Right renal pelvis (tissue), 4 donors: ENCODE data around the gene BLTP3A. TPM values are rescaled to one million over a fixed set of nuclear protein-coding genes. Genes with fewer than 3 reads are reported as not detected.
"Not testable (repeated sequence)": the region's sequence is repeated elsewhere in the genome, so short reads cannot be mapped to it uniquely, and the experiment has no call there.

Experiments used
- DNase-seq, 4 donors: peaks; one replicate each; pipeline ENCODE4 v3.0.0-alpha.2; 2013; ENCODE audit warnings: low read depth in 4 of 4, low spot score in 3 of 4, missing footprints in 1 of 4
- polyA plus RNA-seq, 4 donors: library from polyadenylated mRNA; unstranded; fragments of 120-200 nt; gene quantifications; one replicate each; pipeline ENCODE4 v1.2.1, GENCODE V29; 2013; ENCODE audit not compliant: insufficient read length in 4 of 4

The BLTP3A gene
- polyA plus RNA-seq, 4 donors = 13.5 to 15.4 (median 14.2) TPM

DNA sequence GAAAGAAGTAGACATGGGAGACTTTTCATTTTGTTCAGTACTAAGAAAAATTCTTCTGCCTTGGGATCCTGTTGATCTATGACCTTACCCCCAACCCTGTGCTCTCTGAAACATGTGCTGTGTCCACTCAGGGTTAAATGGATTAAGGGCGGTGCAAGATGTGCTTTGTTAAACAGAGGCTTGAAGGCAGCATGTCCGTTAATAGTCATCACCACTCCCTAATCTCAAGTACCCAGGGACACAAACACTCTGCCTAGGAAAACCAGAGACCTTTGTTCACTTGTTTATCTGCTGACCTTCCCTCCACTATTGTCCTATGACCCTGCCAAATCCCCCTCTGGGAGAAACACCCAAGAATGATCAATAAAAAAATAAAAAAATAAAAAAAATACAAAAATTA lies 4.7 kb upstream of the BLTP3A start:
- not testable (repeated sequence) for DNase-seq

DNA sequence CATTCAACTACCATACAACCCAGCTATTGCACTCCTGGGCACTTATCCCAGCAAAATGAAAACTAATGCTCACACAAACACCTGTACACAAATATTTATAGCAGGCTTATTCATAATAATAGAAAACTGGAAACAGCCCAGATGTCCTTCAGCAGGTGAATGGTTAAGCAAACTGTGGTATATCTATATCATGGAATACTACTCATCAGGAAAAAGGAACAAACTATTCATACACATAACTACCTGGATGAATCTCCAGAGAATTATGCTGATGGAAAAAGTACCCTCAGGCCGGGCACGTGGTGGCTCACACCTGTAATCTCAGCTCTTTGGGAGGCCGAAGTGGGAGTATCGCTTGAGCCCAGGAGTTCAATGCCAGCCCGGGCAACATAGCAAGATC lies 3.8 kb upstream of the BLTP3A start:
- no peak for DNase-seq

DNA sequence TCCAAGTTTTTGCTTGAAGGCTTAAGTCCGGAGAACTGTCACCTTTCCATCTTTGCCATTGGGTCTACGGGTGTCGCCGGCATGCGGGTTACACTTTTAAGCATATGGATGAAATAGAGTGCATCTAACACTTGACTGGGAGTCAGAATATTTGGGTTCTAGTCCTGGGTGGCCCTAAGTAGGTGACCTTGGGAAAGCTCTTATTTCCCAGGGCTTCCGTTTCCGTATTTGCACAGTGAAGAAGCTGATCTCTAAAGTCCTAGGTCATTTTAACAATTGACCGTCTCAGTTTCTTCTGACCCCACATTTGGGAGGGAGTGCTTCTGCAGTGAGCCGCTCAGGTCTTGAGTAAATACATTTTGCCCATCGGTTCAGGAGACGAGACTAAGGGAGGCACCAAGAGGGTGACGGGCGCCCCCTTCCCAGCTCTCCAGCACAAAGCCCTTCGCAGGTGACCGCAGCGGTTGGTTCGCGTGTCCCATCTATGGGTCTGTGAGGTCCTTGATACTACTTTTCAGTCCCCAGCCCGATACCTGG lies 651 bp upstream of the BLTP3A start:
- DNase-seq = peak in 2 of 4 donors; percentile 22 to 44

DNA sequence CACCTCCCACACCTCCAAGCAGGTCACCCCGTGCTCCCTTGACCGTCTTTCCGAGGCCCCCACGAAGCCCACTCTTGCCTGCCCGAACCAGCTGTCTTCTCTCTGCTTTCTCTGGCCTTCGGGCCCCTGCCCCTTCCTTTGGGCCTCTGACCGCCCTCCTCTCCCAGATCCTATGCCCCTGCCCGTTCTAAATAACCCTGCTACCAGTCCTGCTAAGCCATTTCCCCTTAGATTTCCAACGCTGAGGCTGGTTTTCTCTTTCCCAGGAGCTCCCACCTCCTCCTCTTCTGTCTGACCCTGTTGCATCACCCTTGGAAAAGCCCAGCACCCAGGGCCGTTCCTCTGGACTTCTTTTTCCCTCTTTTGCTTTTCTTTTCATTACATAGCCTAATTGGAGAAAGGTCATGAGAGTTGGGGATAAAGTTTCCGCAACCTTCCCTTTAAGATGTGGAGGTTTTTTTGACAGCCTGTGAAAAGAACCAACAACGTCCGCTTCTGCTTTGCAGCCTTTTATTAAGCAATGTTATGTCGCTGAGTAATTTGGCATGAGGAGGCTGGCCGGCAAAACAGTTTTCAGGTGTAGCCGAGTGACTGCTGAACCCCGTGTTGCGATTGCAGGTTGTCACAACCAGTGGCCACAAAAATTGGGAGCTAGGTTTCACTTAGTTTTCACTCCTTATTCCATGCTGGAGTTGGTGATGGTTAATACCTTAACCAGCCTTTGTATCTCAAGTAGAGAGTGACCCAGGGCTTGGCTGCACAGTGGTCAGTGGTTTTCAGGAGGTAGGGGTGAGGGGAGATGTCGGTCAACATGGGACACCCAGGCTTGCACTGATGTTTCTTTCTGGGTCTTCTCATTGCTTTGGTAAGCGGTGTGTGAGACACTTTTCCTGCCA lies 970 bp downstream of the BLTP3A start:
- DNase-seq = peak; percentile 13 to 41 (median 28)

DNA sequence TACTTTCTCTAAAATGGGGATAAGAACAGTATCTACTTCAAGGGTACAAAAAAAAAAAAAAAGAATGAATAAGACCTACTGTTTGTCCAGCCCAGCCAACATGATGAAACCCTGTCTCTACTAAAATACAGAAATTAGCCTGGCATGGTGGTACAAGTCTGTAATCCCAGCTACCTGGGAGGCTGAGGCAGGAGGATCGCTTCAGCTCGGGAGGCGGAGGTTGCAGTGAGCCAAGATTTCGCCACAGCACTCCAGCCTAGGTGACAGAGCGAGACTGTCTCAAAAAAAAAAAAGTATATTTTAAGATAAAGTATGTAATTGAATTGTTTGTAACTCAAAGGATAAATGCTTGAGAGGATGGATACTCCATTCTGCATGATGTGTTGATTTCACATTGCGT lies 2.0 kb downstream of the BLTP3A start:
- DNase-seq = no peak

DNA sequence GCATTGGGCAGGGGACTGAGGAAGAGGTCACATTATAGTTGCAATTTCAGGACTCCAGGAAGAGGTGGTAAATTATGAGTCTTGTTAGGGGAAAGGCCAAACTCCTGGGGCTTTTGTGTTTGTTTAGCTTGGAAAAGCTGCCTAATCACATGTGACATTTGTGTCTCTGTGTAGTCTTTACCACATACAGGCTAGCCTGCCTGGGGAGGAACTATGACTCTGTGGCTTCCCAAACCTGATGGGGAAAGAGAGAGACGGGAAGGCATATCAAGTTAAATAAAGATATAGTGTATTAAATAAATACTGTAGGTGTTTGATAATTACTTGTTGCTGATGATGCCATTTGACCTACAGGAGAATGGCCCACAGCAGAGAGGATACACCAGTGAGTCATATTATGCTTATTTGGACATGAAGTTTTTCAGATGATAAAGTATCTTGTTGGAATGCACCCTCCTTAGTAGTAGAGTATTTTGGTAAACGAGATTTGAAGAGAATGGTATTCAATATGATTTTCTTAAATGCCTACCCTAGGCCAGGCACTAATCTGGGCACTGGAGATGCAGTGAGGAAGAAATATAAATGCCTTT lies 4.0 kb downstream of the BLTP3A start:
- DNase-seq = no peak

DNA sequence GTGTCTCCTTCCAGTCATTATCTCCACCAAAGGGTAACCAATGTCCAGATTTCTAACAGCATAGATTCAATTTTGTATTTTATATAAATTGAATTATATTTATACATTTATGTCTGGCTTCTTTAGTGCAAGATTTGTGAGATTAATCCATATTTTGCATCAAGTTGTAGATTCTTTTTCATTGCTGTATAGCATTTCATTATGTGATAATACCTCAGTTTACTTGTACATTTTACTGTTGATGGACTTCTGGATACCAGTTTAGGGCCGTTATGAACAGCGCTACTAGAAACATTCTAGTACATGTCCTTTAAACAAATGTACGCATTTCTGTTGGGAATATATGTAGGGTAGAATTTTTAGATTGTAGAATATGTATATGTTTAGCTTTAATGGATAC lies 6.2 kb downstream of the BLTP3A start:
- DNase-seq = no peak

DNA sequence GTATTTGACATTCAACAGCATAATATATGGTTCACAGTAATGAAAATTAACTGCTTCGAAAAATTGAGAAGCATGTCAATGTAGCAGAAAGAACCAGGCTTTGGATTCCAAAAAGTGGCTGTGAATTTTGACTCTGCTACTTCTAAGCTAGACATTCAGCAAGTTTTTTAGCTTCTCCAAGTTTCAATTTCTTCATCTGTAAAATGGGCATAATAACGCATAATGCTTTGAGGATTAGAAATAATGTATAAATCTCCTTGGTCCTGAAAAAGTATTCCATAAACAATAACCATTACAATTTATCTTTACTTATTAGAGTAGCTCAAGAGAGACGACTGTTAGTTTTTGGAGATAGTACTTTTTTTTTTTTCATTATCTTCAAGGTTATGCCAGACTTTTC lies 7.7 kb downstream of the BLTP3A start:
- DNase-seq = no peak

DNA sequence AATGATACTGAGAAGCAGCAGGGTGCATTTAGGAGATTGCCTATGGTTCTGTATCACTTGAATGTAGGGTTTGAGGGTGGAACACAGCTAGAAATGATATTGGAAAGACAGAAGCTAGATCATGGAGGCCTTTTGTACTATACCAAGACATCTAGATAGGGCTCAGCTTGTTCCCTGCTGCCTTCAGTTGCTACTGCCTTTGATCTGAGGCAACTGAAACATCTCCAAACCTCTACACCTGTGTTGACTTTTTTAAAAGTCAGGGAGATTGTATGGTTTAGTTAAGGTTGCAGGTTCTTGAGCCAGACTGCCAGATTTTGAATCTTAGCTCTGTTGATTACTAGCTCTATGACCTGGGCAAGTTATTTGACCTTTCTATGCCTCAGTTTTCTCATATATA lies 12.7 kb downstream of the BLTP3A start:
- no peak for DNase-seq

DNA sequence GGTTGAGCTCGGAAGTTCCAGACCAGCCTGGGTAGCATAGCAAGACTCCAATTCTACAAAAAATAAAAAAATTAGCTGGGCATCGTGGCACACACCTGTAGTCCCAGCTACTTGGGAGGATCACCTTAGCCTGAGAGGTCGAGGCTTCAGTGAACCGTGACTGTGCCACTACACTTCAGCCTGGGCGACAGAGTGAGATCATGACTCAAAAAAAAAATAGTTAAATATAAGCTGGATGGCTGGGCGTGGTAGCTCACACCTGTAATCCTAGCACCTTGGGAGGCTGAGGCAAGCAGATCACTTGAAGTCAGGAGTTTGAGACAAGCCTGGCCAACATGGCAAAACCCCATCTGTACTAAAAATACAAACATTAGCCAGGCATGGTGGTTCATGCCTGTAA lies 13.2 kb downstream of the BLTP3A start:
- DNase-seq = not testable (repeated sequence)

DNA sequence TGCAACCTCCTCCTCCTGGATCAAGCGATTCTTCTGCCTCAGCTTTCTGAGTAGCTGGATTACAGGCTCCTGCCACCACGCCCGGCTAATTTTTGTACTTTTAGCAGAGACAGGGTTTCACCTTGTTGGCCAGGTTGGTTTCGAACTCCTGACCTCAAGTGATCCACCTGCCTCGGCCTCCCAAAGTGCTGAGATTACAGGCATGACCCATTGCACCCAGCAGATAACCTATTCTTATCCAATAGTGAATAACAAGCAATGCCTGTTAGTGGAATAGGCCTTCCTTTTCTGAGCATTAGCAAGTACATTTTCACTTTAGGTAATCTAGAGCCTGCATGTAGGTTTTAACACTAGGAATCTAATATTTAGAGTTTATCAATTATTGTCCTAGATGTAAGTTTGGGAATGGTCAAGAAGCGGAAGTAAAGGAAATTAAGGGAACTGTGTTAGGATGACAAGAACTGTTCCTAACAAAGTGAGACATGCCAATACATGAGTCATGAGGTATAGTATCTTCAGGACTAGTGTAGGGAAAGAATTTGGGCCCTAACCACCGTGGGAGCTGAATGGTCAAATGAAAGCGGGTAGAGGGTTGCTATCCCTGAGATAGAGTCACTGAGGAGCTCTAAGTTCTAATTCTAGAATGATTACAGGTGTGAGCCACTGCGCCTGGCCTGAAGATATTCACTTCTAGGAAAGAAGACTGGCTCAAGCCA lies 15.0 kb downstream of the BLTP3A start:
- no peak for DNase-seq

DNA sequence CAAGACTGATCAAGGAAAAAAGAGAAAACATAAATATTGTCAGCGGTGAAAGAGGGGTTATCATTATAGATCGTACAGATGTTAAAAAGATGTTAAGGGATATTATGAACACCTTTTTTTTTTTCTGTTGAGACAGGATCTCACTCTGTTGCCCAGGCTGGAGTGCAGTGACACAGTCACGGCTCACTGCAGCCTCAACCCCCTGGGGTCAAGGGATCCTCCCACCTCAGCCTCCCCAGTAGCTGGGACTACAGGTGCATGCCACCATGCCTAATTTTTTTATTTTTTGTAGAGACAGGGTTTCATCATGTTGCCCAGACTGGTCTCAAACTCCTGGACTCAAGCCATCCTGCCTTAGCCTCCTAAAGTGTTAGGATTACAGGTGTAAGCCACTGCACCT lies 16.6 kb downstream of the BLTP3A start:
- DNase-seq = not testable (repeated sequence)

DNA sequence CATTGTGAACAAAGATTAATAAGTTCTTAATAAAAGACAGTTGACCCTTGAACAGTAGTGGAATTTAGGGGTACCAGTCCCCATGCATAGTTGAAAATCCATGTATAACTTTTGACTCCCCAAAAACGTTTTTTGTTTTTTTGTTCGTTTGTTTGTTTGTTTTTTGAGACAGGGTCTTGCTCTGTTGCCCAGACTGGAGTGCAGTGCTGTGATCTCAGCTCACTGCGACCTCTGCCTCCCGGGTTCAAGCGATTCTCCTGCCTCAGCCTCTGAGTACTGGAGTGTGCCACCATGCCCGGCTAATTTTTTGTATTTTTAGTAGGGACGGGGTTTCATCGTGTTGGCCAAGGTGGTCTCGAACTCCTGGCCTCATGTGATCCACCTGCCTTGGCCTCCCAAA lies 17.5 kb downstream of the BLTP3A start:
- DNase-seq = not testable (repeated sequence)

DNA sequence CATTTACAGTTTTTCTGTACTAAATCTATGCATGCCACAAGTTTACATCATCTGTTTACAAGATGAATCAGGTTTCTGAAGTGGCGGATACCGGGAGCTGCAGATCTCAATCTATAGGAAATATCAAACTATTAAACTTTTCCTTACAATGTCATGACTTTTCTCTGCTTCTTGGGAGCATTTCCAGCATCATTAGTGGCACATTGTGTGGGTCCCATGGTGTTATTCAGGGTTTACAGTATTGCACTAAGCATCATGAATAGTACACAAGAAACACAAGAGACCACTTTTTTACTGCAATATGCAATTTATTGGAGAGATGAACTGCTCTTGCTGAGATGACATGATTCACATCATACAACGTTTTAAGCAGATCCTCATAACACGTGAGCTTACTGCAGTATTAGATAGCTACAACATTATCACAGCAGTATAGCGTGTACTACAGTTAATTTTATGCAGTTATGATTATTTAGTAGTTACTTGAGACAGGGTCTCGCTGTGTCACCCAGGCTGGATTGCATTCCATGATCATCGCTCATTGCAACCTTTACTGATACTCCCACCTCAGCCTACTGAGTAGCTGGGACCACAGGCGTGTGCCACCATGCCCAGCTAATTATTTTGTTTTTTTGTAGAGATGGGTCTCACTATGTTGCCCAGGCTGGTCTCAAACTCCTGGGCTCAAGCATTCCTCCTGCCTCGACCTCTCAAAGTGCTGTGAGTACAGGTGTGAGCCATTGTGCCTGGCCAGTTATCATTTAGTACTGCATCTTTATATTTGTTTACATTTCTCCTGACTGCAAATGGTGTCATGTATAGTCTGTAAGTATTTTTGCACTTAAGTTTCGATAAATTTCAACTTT lies 18.4 kb downstream of the BLTP3A start:
- DNase-seq = no peak

DNA sequence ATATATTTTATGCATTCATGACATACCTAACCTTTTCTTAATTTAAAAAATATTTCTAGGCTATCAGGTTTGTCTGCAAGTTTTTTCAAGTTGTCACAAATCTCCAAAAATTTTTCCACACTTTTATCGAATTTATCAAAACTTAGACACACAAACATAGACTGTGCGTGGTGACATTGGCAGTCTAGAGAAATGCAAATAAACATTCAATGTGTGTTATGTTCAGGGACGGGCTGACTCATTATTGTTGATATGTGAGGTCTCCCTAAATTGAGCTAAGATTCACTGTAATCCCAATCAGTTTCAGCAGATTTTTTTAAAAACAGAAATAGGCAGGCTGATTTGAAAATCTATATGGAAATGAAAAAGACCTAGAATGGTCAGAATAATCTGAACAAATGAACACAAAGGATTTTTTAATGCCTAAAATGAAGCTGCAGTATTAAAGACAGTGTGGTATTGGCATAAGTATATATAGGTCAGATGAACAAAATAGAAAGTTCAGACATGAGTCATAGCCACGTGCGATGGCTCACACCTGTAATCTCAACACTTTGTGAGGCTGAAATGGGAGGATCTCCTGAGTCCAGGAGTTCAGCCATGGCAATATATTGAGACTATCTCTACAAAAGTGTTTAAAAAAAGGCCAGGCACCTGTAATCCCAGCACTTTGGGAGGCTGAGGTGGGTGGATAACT lies 19.2 kb downstream of the BLTP3A start:
- no peak for DNase-seq

DNA sequence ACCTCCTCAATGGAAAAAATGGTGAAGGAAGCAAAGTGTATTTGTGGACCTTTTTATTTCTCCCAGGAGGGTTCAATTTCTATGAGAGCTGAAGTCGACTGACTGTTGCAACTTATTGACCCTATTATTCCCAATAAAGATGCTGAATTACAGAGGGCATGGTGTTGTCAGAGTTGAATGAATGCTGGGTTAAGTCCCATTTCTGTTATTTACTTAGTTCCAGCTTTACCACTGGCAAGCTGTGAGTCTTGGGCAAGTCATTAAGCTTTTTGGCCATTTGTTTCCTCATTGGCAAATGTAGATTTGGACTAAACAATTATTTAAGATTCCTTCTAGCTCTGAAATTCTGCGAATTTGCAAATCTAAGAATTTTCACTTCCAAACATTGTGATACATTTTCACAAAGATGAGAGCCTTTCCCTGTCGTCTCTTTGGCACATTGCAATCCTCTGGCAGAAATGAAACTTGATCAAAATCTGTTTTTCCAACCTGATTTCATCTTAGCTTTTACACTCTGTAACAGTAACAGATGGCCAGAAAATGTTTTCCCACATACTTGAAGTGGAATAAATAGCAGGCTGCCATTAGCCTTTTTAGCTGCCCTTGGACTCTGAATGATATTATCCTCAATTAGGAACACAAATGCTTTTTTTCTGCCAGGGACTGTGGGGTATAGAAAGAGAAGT lies 21.3 kb downstream of the BLTP3A start:
- no peak for DNase-seq

DNA sequence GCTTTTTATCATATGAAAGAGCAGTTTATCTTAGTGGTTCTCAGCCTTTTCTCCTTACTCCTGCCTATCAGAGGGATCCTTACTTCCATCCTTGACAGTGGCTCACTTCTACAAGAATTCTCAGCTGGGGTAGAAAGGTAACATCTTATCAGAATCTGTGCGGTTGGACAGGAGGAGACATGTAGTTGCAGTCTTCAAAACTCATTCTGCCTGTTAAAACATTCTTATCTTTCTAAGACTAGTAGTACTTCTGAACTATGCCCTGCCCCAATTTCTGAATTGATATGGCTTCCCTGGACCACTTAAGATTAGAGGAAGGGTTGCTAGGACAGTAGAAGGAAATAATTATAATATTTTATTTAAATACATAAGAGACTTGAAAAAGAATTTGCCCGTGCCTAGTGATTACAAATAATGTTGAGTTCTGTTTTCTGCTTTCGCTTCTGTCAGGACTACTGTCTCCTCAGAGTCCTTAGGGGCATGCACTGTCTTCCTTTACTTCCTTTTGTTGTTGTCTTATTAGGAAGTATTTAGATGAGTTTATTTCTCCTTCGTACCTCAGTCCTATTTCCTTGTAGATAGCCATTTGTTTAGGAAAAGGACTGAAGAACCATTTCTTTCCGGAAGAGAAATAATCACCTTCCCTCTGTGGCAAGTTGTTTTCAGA lies 24.9 kb downstream of the BLTP3A start:
- no peak for DNase-seq

DNA sequence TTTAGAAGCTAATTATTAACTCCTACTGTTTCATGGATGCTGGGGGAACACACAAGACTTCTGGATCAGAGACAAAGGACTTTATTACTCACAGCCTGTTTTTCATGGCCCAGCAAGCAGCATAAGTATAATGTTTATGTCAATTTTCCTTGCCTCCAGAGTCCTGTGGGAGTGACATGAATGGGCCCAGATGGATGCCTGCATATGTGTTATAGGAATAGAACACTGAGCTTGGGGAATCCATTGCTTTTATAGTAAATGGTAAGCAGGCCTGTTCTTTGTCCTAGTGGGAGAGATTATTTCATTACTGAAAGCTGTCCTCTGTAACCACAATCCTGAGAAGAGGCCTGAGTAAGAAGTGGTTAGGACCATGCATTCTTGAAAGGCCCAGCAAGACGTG lies 25.6 kb downstream of the BLTP3A start:
- no peak for DNase-seq
